HEK293 (cell line): ENCODE data around the gene NKX1-1.

ENCODE experiments used
- ZNF184 ChIP-seq: fragments of 450-650 bp; IDR thresholded peaks from 2 replicates; pipeline ENCODE4 v1.5.1; 2018; ENCODE audit warnings: missing biosample characterization, mild to moderate bottlenecking, missing genetic modification characterization
- ZNF549 ChIP-seq: fragments of 450-650 bp; IDR thresholded peaks from 2 replicates; pipeline ENCODE4 v1.5.1; 2018; ENCODE audit warnings: missing biosample characterization, missing genetic modification characterization, mild to moderate bottlenecking, inconsistent platforms, moderate library complexity
- TF ChIP-seq, protein P1 (sequence below): fragments of 450-650 bp; formaldehyde crosslinking; IDR thresholded peaks from 2 replicates; pipeline ENCODE4 v1.5.1; 2016; ENCODE audit warnings: missing biosample characterization, missing genetic modification characterization
- TF ChIP-seq, protein P2 (sequence below): fragments of 450-650 bp; formaldehyde crosslinking; IDR thresholded peaks from 2 replicates; pipeline ENCODE4 v1.5.1; 2016; ENCODE audit warnings: missing biosample characterization, missing genetic modification characterization

DNA sequence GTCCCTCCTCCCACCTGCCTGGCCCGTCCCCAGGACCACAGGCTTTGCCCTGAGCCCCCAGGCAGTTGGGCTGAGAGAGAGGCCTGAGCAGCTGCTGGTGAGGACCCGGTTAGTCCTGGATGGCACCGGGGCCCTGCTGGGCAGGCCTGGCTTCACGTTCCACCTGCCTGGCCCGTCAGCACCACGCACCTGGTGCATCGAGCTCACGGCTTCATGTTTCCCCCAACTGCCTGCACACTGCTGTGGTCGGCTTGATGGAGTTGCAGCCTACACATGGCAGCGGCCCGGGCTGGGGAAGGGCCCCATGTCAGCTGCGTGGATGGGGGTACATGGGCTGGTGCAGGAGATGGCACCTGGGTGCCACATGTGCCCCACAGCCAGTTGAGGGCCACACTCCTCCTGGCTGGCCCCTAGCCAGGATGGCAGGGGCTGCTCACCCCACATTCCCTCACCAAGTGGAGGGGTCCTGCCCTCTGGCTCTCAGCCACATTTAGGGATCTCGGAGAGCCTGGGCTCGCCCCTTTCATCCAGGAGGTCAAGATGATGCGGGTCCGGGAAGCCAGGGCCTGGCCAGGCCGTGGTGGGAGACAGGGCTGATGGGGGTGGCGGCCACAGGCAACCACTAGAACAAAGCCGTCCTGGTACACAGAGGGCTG is 28.5 kb downstream of the NKX1-1 start:
- no peak for TF ChIP-seq ZNF549
- TF ChIP-seq, protein P1, sequence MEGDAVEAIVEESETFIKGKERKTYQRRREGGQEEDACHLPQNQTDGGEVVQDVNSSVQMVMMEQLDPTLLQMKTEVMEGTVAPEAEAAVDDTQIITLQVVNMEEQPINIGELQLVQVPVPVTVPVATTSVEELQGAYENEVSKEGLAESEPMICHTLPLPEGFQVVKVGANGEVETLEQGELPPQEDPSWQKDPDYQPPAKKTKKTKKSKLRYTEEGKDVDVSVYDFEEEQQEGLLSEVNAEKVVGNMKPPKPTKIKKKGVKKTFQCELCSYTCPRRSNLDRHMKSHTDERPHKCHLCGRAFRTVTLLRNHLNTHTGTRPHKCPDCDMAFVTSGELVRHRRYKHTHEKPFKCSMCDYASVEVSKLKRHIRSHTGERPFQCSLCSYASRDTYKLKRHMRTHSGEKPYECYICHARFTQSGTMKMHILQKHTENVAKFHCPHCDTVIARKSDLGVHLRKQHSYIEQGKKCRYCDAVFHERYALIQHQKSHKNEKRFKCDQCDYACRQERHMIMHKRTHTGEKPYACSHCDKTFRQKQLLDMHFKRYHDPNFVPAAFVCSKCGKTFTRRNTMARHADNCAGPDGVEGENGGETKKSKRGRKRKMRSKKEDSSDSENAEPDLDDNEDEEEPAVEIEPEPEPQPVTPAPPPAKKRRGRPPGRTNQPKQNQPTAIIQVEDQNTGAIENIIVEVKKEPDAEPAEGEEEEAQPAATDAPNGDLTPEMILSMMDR (tag by site-specific recombination) = no peak
- TF ChIP-seq ZNF184 = no peak
- TF ChIP-seq, protein P2, sequence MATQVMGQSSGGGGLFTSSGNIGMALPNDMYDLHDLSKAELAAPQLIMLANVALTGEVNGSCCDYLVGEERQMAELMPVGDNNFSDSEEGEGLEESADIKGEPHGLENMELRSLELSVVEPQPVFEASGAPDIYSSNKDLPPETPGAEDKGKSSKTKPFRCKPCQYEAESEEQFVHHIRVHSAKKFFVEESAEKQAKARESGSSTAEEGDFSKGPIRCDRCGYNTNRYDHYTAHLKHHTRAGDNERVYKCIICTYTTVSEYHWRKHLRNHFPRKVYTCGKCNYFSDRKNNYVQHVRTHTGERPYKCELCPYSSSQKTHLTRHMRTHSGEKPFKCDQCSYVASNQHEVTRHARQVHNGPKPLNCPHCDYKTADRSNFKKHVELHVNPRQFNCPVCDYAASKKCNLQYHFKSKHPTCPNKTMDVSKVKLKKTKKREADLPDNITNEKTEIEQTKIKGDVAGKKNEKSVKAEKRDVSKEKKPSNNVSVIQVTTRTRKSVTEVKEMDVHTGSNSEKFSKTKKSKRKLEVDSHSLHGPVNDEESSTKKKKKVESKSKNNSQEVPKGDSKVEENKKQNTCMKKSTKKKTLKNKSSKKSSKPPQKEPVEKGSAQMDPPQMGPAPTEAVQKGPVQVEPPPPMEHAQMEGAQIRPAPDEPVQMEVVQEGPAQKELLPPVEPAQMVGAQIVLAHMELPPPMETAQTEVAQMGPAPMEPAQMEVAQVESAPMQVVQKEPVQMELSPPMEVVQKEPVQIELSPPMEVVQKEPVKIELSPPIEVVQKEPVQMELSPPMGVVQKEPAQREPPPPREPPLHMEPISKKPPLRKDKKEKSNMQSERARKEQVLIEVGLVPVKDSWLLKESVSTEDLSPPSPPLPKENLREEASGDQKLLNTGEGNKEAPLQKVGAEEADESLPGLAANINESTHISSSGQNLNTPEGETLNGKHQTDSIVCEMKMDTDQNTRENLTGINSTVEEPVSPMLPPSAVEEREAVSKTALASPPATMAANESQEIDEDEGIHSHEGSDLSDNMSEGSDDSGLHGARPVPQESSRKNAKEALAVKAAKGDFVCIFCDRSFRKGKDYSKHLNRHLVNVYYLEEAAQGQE (tag by site-specific recombination) = no peak
